ENCODE results near the gene LHX4.

LHX4 gene

DNA sequence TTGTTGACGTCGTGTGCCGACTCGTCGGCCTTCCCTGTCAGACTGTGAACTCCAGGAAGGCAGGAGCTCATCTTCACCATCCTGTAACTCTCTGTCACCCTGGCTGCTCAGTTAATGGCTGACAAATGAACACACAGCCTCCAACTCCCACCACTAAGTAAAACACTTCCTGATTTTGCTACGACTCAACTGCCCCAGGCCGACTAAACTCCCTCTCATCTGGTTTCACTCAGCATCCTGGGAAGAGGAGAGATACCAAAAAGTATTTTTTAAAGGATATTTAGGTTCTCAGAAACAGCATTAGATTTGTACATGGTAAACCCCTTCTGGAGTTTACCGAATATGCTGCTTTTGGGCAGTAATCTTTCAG lies 18.2 kb upstream of the LHX4 start:
- TF ChIP-seq, protein P1, sequence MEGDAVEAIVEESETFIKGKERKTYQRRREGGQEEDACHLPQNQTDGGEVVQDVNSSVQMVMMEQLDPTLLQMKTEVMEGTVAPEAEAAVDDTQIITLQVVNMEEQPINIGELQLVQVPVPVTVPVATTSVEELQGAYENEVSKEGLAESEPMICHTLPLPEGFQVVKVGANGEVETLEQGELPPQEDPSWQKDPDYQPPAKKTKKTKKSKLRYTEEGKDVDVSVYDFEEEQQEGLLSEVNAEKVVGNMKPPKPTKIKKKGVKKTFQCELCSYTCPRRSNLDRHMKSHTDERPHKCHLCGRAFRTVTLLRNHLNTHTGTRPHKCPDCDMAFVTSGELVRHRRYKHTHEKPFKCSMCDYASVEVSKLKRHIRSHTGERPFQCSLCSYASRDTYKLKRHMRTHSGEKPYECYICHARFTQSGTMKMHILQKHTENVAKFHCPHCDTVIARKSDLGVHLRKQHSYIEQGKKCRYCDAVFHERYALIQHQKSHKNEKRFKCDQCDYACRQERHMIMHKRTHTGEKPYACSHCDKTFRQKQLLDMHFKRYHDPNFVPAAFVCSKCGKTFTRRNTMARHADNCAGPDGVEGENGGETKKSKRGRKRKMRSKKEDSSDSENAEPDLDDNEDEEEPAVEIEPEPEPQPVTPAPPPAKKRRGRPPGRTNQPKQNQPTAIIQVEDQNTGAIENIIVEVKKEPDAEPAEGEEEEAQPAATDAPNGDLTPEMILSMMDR (IDR thresholded peaks at IDR 0.05; ENCODE audit: low read depth, low read length): no peak
- DNase-seq (ENCODE audit: low read depth, low spot score): no peak
- in situ Hi-C loops (cut with HindIII; ENCODE audit: low sequenced_read_pairs): no loop called here
- no peak overlapping the region for H3K4me3 ChIP-seq (ENCODE audit: low read depth, low read length)

DNA sequence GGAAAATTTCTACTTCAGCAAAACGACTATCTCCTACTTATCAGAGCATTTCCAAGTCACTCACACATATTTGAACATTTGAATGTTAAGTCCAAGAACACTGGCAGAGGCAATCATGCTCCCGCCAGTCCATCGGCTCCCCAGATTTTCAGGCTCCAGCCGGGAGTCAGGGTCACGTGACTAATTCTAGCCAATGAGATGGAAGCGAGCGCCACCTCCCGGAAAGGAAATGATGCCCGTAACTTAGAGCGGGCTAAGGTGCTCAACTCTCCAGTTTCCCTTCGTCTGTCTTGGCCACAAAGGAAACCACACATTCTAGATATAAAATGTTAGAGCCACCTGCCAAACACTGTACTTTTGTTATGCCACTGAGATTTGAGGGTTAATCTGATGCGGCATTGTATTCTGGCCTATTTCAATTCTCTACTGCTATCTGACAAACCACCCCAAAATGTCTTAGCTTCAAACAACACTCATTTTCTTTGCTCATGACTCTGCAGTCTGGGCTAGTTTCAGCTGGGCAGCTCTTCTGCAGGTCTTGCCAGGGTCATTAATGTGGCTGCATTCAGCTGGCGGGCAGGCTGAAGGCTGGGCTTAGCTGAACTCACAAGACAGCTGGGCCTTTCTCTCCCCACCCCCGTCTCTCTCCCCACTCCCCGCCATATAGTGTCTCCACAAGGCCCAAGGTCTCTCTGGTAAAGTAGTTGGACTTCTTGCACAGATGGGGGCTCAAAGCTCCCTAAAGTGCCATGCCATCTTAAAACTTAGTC lies 16.5 kb upstream of the LHX4 start:
- no peak overlapping the region for H3K4me3 ChIP-seq (ENCODE audit: low read depth, low read length)
- DNase-seq (ENCODE audit: low read depth, low spot score): no peak
- TF ChIP-seq, protein P1 (IDR thresholded peaks at IDR 0.05; ENCODE audit: low read depth, low read length): no peak
- in situ Hi-C loops (cut with HindIII; ENCODE audit: low sequenced_read_pairs): no loop called here

DNA sequence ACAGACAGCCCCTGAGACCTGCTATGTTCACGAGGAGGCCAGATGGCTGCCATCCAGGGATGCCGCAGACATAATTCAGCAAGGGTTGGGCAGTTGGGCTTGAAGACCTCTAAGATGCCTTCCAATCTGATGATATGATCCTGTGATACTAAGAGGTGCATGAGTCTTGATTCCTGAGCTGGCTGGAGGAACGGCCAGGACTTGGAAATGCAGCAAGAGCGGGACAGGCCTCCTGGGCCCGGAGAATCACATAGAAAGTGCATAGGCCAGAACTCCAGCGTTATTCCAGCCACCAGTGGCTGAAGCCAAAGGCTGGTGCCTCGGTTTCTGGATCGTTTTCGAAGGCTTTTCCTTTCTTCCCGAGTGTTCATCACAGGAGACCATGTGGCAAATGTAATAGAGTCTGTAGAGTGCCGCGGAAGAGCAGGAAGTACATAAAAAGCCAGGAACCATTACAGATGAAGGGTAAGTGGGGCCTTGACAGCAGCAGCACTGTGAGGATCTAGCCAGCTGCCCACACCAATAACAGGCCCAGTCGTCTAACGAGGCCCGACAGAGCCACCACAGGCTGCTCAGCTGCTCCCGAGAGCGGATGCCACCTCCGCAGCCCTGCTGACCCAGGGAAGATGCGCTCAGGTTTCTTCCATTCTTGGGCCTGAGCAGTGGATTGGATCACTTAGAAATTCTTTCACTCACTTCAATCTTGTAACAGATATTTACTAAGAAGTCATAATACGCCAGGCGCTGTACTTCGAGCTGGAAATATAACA lies 14.0 kb upstream of the LHX4 start:
- H3K4me3 ChIP-seq (ENCODE audit: low read depth, low read length): no peak overlapping the region
- TF ChIP-seq, protein P1 (IDR thresholded peaks at IDR 0.05; ENCODE audit: low read depth, low read length): no peak
- in situ Hi-C loops (cut with HindIII; ENCODE audit: low sequenced_read_pairs): no loop called here
- no peak for DNase-seq (ENCODE audit: low read depth, low spot score)

DNA sequence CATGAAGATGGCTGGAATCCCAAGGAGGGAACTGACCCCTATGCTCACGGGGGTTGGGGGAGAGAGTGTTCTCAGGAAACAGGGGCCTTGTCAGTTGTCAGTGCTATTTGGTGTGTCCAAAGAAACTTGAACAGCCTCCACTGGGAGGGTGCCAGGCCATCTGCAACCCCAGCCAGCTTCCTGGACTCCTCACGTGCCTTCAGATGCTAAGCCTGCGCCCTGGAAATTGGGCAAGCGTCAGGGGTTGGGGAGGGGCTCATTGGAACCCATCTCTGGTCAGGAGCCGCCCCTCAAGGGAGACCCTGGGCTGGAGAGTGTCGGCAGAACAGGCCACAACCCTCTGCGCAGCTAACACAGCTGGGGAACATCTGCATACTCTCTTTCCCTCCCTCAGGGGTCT lies 13.1 kb upstream of the LHX4 start:
- in situ Hi-C loops (cut with HindIII; ENCODE audit: low sequenced_read_pairs): no loop called here
- H3K4me3 ChIP-seq (ENCODE audit: low read depth, low read length): no peak overlapping the region
- DNase-seq (ENCODE audit: low read depth, low spot score): no peak
- TF ChIP-seq, protein P1 (IDR thresholded peaks at IDR 0.05; ENCODE audit: low read depth, low read length): no peak

DNA sequence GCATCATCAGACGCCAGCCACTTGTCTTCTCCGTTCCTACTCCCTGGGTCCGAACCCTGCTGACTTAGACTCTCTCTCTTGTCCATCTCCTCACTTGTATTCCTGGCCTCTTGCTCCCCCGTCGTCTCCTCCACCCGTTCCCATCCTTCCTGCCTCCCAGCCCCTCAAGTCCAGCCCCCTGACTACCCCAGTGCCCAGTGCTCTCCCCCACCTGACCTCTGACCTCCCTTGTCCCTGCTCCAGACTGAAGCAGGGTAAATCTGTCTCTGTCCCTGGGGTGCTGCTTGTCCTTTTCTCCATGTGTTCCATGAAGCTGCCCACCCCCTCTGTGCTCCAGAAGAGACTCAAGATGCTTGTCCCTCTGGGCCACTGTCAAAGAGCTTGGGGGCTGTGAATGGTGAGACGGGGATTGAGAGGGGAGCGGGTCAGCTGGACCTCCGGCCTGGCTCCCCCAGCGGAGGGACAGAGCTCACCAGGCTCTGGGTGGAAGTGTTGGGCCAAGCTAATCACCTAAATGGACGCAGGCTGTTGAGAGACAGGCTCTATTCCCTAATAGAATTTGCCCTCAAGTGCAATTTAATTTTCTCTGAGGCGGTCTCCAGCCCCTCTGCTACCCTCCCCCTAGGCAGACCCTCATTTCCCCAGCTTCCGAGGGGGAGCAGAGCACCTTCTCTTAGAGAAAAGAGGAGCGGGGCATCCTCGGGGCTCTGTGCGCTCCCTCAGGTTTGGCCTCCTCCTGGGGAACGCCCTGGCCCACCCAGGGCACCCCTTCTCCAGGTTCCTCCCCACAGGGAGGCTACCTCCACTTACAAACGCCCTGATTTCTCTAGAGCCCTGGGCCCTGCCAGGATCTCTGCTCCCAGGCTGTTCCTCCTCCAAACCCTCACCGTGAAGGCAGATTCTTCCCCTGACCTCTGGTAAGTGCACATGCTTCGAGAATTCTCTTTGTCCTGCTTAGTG lies 11.0 kb upstream of the LHX4 start:
- DNase-seq (ENCODE audit: low read depth, low spot score): no peak
- H3K4me3 ChIP-seq (ENCODE audit: low read depth, low read length): no peak overlapping the region
- in situ Hi-C loops (cut with HindIII; ENCODE audit: low sequenced_read_pairs): no loop called here
- TF ChIP-seq, protein P1 (IDR thresholded peaks at IDR 0.05; ENCODE audit: low read depth, low read length): no peak

DNA sequence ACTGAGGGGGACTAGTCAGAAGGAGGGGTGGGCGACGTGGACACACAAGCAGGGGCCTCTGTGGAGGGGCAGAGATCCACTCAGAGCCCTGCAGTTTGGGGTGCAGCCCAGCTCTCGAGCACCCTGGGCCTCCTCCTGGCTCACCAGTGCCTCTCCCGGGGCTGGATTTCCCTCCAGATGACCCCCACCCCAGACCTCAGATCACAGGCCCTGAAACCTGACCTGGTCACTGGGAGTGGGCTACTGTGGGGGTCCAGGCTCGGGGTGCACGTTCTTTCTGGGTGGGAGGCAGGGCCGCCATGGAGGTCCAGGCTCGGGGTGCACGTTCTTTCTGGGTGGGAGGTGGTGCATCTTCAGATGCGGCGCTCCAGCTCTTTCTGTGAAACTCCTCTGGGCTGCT lies 10.3 kb upstream of the LHX4 start:
- no peak overlapping the region for H3K4me3 ChIP-seq (ENCODE audit: low read depth, low read length)
- DNase-seq (ENCODE audit: low read depth, low spot score): no peak
- in situ Hi-C loops (cut with HindIII; ENCODE audit: low sequenced_read_pairs): no loop called here
- TF ChIP-seq, protein P1 (IDR thresholded peaks at IDR 0.05; ENCODE audit: low read depth, low read length): no peak
